Activated CD4-positive, alpha-beta T cell treated with anti-CD3 and anti-CD28 coated beads, Interleukin-2, Interleukin-6, amounts not matched to agents 100 ng/mL and 50 ng/mL, durations not matched to agents 16 hours and 8 hours (primary cell): ENCODE data around the gene ICAM3.
A peak's percentile ranks its signal among the peaks of the same experiment; 100 is the strongest.
"Not testable (repeated sequence)": the region's sequence is repeated elsewhere in the genome, so short reads cannot be mapped to it uniquely, and the experiment has no call there.

Experiments
- DNase-seq: peaks from one replicate; pipeline ENCODE4 v3.0.0-alpha.2; 2020

The ICAM3 gene

DNA sequence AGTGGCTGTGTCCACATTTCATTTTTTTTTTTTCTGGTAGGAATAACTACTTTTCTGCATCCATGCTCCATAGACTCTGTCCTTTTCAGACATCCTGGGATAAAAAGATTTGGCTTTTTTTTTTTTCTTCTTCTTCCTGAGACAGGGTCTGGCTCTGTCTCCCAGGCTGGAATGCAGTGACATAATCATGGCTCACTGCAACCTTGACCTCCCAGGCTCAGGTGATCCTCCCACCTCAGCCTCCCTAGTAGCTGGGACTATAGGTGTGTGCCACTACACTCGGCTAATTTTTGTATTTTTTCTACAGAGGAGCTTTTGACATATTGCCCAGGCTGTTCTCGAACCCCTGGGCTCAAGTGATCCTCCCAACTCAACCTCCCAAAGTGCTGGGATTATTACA is 4.1 kb upstream of the ICAM3 start:
- DNase-seq: no peak

DNA sequence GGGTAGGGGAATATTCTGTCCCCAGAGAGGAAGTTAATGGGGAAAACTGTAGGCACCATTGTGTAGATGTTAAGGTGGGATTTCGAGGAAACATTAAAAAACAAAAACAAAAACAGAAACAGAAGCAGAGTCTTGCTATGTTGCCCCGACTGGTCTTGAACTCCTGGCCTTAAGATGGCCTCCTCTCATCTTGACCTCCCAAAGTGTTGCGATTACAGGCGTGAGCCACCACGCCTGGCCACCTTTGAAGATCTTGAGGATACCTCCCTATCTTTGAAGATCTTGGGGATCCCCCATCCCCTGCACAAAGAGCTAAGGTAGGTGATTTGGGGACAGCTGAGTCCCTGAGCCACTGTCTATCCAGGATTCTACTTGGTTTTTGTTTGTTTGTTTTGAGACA is 553 bp upstream of the ICAM3 start:
- no peak for DNase-seq

DNA sequence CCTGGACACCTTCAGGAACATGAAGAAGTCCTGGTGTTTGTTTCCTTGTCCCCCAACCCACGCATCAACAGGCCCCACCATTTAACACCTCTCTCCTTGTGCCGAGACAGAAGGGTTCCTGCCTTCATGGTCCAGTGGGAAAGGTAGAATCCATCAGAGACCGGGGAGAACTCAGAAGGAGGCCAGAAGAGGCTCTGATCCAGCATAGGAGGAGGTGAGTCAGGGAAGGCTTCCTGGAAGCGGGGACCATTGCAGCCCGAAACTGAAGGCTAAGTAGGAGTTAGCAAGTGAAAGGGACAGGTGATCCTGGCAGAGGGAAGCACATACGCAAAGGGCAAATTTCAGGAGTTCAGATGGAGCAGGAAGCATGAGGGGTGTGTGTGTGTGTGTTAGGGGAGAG is 484 bp downstream of the ICAM3 start:
- DNase-seq: peak; percentile 17

DNA sequence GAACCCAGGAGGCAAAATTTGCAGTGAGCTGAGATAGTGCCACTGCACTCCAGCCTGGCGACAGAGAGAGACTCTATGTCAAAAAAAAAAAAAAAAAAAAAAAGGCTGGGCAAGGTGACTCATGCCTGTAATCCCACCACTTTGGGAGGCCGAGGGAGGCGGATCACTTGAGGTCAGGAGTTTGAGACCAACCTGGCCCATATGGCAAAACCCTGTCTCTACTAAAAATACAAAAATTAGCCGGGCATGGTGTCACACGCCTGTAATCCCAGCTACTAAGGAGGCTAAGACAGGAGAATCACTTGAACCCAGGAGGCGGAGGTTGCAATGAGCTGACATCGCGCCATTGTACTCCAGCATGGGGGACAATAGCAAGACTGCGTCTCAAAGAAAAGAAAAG is 2.7 kb downstream of the ICAM3 start:
- DNase-seq: not testable (repeated sequence)

DNA sequence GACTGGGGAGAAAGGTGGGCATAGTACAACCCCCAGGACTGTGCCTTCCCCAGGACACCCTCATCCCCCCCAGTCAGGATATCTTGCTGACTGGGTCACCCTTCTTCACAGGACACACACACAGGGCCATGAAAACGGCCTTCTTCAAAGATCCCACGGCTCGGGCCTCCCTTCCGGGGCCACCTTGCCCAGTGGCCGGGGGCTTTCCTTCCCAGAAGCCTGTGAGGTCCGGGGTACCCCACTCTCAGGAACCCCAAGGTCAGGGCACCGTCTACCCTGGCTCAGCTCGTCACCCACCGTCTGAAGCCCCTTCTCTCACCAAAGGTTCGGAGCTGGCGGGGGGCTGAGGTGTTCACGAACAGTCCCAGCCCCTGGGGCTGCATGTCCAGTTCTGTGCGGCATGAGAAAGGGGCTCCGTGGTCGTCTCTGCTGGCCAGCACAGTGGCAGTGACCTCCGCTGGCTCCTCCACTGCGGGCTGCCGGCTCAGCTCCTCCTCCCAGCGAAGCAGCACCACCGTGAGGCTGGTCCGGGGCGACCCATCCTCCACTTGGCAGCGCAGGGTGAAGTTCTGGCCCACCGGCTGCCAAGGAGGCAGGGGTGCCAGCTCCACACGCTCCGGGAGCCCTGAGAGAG is 4.0 kb downstream of the ICAM3 start:
- DNase-seq: no peak

DNA sequence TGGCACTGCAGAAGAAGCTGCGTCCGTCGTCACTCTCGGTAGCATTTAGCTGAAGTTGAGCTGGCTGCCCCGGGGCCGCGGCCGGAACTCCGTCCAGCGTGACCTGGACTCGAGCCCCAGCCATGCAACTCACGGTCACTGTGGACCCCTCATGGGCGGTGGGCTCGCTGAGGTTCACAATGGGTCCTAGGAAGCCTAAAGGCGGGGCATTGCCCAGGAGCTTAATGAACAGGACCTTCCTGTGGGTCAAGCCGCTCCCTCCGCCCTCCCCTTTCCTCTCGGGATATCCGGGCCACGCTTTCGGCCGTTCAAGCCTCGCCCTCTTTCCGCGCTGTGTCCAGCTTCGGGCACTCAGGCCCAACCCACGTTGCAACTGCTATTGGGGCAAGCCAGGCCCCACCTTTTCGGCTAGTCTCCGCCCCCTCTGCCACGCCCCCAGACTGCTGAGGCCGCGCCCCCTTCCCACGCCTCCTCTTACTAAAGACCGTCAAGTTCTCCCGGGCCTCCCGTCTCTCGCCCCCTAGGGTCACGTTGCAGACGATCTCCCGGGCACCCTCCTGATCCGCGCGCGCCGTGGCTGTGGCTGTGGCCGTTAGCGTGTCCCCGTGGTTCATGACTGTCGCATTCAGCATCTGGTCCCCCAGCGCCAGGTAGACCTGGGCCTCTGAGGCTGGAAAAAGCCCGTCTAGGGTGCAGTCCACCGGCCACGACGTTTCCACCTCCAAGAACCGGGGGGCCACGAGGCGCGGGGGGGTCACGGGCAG is 4.7 kb downstream of the ICAM3 start:
- peak; percentile 59 for DNase-seq

DNA sequence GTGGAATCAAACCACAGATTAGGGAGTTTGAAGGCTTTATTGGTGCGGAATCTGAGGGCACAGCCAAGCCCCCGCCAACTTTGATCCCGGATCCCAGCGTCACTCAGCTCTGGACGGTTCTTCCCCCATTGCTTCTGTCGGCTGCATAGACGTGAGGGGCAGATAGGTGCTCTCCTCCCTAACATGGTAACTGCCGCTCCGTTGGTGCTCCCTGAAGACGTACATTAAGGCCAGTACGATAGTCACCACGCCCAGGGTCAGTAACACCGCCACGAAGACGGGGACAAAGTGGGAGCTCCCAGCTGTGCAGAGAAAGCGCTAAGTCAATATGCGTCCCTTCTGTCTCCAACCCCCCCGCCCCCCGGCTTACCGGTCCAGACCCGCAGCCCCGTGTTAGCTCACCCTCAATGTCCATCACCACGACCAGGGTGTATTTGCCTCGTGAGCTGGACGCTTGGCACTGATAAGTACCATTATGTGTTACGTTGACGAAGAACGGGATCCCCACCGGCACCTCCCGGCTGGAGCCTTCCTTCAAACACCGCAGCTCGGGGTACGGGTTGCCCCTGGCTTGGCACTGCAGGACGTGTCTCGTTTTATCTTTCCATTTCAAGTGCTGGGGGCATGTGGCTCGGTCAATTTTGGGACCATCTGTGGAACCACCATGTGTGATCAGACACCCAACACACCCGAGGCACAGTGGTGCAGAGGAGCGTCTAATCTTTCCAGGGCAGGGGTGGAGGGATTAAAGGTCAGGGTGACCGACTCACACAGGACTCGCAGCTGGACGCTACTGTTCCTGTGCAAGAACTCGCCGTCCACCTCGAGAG is 5.5 kb downstream of the ICAM3 start:
- no peak for DNase-seq

DNA sequence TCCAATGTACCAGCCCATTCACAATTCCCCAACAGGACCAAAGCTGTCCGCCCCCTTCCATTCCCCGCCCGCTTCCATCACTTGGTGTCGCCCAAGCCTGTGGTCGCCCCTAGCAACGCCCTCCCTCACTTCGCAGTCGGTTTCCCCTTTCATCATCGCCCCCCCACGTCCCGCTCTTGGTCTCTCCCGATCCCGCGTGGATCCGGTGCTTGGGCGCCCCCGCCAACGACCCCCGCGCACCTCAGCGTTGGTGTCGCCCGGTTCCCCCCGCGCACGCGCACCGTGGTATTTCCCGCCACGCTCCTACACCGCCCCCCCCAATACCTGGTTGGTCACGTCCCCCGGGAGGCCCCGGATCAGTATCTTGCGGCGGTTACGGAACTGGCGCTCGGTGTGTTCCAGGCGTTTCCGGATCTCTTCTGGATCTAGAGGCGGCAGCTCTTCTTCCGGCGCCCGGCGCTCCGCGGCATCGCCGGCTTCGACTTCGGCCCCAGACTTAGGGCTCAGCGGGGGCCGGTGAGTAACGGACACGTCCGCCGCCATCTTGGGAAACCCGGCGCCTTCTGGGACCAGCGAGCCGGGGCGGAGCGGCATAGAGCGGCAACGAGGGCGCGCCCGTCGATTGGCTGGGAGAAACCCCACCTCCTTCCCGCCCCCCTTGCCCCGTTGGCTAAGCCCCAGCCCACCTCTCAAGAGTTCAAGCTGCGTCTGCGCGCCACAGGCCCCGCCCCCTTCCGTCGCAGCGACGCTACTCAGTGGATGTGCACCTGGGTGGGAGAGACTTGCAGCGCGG is 6.3 kb downstream of the ICAM3 start, which contains the start of gene RAVER1:
Gene RAVER1 (minus strand): TSS at position 565 of the 793 bp plus-strand sequence. CDS start 22 bp downstream, at position 543.
- peak; percentile 99 for DNase-seq

DNA sequence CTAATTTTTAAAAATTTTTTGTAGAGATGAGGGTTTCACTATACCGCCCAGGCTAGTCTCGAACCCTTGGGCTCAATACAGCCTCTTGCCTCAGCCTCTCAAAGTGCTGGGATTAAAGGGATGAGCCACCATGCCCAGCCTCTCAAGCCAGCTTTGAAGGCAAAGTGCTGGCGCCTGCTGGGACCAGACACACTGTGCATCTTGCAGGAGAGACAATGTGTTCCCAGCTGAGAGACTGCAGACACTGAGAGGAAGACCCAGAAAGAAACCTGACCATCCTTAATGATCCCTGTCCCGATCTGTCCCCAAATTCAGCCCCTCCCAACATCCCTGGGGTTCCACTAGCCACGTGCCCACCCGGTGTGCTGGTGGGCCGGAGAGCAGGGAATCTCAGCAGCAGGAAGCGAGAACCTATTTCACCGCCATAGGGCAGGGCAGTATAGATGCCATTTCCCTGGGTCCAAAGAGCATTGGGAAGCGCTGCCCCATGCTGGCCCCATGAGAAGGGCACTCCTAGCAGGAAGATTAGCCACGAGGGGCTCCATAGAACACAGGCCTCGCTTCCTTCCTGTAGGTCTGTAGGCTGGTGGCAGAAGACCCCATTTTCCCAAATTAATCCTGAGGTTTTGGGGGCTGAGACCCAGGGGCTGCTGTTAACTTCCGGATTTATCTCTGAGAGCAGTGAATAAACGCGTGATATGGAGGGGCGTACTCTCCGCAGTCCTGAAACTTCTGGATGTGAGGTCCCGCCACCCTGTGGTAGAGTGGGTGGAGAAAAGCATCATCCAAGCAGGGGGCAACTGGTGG is 7.1 kb downstream of the ICAM3 start:
- no peak for DNase-seq

DNA sequence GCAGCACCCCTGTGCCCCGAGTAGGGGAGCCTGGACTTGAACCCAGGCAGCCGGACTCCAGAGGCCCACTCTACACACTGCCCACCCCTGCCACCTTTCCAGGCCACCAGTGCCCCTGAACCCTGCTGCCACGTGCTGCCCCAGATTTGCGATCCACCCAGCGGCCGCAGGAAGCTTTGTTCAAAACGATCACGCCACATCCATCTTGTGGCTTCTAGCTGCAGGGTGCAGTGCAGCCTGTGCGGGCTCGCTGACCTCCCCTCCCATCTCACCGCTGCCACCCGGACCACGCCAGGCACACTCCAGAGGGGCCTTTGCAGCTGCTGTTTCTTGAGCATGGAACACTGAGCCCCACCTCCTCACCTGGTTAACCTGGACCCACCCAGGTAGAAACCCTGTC is 9.9 kb downstream of the ICAM3 start:
- no peak for DNase-seq

DNA sequence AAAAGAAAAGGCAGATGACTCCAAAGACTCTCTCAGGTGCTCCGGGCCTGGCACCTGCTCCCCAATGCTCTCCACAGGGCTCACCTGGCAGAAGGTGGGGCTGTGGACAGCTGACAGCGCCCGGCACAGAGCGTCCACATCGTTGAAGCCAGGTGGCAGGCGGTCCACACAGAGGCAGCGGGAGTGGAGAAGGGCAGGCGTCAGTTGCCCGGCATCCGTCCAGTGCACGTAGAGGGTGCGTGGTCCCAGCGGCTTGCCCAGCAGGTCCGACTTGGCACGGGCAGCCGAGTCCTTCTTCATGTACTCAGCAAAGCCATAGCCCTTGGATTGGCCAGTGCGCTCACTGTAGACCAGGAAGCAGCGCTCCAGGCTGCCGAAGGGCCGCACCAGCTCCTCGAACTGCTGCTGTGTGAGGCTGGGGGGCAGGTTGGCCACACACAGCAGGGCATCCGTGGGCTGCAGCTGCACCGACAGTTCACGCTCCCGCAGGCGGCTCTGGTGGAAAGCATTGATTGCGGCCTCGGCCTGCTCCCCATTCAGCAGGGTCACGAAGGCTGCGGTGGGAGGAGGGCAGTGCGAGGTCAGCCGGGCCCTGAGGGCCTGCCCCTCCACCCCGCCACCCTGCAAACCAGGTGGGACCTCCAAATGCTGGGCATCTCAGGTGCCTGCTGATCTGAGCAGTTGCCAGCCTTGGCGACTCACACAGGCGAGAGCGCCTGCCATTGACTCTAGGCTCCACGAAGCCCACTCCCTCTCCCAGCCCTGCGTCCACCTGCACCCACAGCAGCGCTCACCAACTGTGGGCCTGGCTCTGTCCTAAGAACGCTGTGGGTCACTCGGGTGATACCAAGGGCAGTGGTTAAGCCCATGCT is 10.6 kb downstream of the ICAM3 start:
- DNase-seq: no peak

DNA sequence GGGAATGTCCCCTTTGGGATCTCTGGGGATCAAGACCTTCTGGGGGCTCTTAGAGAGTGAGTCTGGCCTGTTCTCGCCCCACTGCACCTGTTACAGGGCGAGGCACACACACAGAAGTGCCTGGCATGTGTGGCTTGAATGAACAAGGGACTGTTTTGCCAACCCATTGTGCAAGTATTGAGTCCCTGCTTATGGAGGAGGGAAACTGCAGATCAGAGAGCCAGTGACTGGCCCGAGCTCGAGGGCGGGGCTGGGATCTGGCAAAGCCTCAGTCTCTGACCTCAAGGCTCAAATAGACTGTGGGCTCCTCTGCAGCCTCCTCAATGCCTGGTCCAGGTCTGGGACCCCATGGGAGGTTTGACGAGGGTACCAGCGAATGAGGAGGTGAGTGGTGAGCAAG is 11.6 kb downstream of the ICAM3 start:
- no peak for DNase-seq

DNA sequence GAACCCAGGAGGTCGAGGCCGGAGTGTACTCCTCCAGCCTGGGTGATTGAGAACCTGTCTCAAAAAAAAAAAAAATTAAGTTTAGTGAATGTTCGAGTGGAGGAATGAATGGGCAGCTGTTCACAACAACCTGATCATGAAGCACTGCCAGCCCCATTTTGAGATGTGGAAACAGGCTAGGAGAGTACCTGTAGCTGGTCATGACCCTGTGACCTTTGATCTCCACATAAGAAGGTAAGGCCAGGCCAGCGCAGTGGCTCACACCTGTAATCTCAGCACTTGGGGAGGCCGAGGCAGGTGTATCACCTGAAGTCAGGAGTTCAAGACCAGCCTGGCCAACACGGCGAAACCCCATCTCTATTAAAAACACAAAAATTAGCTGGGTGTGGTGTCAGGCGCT is 13.7 kb downstream of the ICAM3 start:
- no peak for DNase-seq

DNA sequence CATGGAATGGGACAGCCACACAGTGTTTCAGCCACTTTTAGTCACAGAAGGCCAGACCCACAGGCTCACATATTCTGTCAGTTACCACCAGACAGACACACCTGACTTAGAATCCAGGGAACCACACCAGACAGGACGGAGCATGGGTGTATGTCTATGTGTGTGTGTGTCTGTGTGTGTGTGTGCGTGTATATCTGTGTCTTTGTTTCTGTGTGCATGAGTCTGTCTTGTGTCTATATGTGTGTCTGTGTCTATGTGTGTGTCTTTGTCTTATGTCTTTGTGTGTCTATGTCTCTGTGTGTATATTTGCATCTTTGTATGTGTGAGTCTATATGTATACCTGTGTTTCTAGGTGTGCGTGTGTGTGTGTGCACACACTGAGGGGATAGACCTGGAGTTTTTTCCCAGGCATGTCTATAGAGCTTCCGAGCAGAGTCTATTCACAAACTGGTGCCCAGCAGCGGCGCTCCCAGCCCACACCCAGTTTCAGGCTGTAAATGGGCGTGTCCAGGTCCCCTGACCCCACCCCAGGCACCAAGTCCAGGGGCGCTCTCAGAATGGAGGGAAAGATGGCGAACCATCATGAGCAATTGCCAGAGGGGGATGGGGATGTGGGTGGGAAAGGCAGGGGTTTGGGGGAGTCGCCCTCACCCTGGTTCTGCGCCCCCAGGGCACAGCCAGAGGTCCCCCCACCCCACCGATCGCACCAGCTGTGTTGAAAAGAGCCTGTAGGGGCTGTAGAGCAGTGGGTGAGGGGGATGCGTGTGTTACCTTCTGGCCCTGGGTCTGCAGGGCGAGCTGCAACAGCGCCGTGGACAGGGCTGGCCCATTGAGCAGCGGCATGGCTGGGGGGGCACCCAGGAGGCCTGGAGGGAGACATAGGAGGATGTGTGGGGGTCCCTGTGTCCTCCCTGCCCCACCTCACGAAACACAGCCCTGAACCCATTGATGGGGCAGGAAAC is 17.3 kb downstream of the ICAM3 start:
- no peak for DNase-seq

DNA sequence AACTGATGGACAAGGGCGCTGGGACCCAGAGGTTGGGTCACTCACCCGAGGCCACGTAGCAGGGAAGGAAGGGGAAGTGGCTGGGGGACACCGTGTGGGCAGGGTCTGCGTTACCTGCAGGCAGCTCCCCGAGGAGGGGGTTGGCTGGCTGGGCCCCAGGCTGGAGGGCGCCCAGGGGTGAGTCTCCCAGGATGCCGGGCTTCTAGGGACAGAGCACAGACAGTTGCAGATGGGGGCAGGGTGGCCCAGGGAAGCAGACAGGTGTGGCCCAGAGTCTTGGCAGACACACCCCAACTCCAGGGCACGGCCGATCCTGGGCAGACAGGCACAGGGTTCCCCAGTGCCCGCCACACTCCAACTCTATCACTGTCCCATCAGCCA is 18.0 kb downstream of the ICAM3 start:
- no peak for DNase-seq

DNA sequence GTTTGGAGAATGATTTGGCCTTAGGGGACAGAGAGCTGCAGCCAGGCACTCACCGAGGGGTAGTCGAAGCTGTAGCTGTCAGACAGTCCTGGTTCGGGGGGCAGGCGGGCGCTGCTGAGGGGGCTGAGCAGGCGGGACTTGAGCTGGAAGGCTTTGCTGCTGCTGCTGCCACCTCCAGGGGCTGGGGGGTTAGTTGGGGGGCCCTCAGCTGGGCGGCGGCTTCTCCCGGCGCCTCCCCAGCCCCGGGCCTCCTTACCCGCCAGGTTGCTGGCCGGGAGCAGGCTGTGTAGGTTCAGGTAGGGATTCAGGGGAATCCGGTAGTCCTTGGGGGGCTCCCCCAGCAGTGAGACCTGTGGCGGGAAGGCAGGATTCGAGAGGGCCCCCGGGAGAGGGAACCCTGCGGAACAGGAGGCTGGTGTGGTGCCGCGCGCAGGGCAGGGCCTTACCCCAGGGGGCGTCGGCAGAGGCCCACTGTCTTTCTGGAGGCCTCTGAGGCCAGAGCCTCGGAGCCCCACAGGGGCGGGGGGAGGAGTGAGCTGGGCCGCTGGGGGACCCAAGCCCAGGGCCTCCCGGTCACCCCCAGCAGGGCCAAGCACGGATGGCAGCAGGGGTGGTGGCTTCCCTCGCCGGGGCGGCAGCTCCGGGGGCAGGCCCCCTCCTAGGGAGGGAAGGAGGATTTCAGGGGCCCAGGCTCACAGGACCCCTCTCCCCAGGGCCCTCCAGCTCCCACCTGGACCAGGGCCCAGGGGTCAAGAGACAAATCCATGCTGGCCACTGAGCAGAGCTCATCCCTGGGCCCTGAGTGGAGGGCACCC is 18.6 kb downstream of the ICAM3 start:
- DNase-seq: no peak

DNA sequence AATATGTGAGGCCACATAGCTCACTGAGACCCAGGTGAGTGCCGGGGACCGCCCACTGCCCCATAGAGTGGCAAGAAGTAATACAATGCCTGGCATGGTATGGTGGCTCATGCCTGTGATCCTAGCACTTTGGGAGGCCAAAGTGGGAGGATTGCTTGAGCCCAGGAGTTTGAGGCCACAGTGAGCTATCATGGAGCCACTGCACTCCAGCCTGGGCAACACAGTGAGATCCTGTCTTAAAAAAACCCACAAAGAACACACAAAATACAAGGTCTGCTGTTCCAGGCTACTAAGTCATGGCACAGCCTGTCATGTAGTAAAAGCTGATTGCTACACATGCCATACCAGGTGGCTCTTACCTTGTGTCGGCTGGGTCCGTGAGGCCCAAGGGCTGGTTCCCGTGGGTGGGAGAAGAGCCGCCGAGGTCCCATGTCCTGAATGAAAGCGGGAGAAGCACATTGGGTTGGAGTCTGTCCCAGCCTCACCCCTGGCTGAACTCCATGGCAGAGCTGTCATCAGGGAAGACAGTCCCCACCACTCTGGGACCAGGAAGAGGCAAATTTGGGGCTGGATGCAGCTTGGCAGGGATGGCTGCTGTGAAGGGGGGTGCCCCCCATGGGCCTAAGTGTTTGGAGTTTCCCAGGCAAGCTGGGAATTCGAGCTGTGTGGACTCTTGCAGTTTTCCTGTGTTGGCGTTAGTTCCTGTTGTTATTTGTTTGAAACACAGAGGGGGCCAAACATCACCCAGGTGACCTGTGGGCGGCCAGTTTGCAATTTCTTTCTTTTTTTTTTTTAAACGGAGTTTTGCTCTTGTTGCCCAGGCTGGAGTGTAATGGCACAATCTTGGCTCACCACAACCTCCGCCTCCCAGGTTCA is 20.4 kb downstream of the ICAM3 start:
- no peak for DNase-seq
